Umbilical cord (tissue), 2 donors: ENCODE measurements around the gene TNS1. TPM values are rescaled to one million over a fixed set of nuclear protein-coding genes. Genes with fewer than 3 reads are reported as not detected.
A peak's percentile ranks its signal among the peaks of the same experiment; 100 is the strongest.

Source experiments
- DNase-seq: peaks from one replicate; pipeline ENCODE4 v3.0.0-alpha.2; 2015; ENCODE audit warnings: low spot score
- total RNA-seq: library from RNA; depleted of rRNA; stranded (reverse); fragments of >200 nt; gene quantifications from one replicate; pipeline ENCODE4 v1.2.3, GENCODE V29; 2014; ENCODE audit warnings: low replicate concordance; ENCODE audit not compliant: insufficient read depth

TNS1 gene
- total RNA-seq, 1 donor from 2014 or later = 255 TPM

GRCh38 chr2:218015586-218016521 is 13.1 kb upstream of the TNS1 start:
- DNase-seq = no peak

DNA sequence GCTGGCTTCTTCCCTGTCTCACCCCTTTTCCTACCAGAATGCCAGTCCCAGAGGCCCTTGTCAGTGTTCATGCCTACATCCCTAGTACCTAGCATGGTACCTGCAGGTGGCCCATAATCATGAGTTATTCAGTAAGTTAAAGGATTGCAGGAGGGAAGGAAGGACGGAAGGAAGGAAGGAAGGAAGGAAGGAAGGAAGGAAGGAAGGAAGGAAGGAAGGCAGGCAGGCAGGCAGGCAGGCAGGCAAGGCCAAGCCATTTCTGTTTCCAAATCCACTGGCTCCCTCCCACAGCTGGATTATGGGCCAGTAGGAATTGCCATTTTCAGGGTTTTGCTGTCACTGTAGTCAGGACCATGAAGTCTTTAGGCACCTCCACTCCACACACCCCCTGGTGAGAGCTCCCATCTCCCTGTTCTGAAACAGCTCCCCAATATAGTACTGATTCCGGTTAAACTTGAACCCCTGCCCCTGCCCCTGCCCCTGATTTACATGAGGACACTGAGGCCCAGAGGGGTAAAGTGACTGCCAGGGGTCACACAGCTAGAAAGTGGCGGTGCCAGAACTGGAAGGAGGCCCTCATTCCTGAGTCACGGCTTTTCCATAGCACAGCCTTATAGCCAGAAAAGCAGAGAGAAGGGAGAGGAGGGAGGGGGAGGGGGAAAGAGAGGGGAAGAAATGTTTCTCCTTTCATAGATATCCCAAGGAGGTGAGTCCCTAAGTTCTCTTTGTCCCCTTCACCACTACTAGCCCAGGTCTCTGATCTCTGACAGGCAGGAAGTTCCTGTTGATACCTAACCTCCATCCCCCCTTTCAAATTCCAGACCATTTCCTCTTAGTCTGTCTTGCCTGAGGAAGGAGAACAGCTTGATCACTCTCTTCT is 12.2 kb upstream of the TNS1 start:
- DNase-seq = no peak

- no peak for DNase-seq
Measured at GRCh38 chr2:218013289-218013688, 10.5 kb upstream of the TNS1 start.

- no peak for DNase-seq
Measured at GRCh38 chr2:218012284-218012683, 9.5 kb upstream of the TNS1 start.

GRCh38 chr2:218011653-218012040 is 8.9 kb upstream of the TNS1 start:
- DNase-seq = no peak

GRCh38 chr2:218010984-218011652 is 8.3 kb upstream of the TNS1 start:
- peak; percentile 57 for DNase-seq

DNA sequence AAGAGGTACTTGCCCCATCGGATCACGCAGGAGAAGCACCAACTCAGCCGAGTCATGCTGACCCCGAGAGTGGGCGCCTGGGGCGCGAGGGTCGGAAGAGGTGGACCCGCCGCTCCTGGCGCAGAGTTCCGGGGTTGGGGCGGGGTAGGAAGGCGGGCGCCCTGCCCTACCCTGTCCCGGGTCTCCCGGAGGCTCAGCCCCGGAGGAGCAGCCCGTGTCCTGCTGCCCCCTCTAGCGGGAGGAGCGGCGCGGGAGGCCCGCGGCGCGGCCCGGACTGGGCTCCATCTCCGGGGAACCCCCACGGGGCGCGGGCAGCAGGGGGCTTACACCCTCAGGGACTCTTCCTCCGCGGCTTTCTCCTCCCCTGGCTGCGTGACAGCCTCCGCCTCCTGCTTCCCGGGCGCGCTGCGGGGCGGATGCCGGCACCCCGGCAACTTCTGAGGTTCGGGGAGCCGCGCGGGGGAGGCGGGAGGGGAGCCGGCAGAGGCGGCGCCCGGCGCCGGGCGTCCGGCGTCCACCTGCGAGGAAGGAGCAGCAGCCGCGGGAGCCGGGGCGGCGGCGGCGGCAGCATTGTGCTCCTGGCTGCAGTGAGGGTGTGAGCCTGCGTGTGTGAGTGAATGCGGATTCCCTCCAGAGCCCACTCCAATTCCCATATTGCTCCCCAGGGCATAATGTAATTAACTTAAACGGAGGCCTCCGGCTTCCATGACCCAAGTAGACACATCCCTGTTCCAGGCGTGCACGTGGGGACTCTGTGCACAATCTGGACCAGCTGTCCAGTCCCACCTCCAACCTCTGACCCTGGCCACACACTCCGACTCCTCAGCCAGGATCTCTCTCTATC is 7.6 kb upstream of the TNS1 start:
- peak; percentile 54 for DNase-seq

GRCh38 chr2:218009765-218010139 is 7.0 kb upstream of the TNS1 start:
- DNase-seq = no peak

GRCh38 chr2:218009231-218009630 is 6.4 kb upstream of the TNS1 start:
- DNase-seq = no peak

DNA sequence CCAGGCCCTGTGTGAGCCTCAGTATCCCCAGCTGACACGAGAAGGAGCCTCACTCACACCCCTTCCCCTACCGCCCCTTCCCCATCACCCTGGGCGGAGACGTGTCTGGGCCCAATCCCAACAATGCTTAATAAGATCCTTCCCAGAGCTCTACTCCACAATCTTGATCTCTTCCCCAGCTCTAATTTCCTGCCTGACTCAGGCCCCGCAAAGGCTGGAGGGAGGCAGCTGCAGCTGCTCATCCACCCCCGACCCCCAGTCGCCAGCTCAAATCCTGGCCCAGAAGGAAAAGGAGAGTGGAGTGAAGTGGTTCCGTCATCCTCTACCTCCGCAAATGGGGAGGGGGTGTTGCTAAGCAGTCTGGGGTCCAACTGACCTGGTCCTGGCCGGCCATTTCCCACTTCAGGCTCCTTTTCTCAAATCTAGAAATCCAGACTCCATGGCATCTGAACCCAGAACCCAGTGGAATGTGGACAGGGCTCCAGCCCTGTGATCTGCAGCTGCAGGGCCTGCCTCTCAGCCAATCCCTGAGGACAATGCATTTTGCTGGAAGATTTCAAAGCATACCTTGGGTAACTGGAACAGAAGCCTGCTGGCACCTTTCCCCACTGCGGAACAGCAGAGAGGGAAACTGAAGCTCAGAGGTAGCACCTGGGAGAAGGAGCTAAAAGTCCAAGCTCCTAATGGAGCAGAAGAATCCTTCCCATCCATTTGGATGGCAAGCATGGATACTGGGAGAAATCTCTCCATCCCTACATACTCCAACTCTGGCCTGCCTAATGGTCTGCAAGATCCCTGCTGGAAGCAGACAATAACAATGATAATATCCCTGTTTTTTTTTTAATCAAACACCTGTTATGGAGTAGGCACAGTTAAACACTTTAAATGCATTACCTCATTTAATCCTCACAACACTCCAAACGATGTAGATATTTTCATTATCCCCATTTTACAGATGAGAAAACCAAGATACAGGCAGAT is 5.6 kb upstream of the TNS1 start:
- DNase-seq = peak; percentile 82

DNA sequence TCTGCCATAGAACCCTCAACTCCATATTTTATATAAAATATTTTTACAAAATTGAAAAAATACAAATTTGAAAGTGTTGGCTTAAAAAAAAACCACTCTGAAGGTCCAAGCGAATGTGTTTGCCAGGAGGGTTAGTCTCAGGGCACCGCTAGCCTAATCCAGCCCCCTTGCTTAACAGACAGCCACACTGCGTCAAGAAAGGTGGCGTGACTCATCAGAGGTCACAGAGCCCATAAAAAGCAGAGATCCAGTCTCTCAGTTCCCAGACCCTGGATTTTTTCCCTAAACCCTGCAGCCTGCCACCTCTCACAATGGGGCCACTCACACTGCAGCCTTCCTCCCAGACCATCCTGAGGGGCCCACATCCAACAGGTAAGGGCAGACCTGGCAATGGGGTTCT is 3.9 kb upstream of the TNS1 start:
- DNase-seq = no peak

DNA sequence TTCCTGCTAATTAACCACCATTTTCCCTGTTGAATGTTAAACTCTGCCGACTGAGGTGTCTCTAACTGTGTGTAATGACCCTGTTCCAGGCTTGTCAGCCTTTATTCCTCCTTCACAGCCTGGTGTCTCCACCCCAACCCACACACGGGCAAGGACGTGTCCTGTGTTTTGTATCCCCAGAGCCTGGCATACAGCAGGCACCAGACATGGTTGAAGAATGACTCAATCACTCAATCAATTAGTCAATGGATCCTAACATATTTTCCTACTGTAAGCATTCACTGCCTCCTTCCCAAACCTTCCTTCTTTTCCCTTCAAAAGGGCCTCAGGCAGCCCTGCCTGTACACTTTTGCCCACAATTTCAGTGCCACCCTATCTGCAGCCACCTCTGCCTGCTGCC is 2.7 kb upstream of the TNS1 start:
- no peak for DNase-seq

DNA sequence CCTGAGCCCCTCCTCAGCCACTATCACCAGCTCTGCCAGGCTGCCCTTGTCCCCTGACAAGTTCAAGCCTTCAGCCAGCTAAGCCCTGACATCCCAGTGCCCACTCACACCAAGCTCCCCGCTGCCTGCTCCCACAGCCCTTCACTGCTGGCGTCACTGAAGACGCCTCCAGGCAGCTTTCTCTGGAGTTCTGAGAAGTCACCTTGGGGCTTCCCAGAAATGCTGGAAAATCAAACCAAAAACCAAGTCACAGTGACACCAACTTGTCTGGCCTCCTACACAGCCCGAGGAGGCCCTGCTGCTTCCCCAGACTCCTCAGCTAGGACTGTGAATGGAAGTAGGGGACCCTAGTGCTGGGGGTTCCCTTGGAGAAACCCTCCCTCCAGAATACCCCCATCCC is 2.2 kb upstream of the TNS1 start:
- no peak for DNase-seq

GRCh38 chr2:218003981-218004419 is 1.2 kb upstream of the TNS1 start:
- DNase-seq = peak; percentile 91

DNA sequence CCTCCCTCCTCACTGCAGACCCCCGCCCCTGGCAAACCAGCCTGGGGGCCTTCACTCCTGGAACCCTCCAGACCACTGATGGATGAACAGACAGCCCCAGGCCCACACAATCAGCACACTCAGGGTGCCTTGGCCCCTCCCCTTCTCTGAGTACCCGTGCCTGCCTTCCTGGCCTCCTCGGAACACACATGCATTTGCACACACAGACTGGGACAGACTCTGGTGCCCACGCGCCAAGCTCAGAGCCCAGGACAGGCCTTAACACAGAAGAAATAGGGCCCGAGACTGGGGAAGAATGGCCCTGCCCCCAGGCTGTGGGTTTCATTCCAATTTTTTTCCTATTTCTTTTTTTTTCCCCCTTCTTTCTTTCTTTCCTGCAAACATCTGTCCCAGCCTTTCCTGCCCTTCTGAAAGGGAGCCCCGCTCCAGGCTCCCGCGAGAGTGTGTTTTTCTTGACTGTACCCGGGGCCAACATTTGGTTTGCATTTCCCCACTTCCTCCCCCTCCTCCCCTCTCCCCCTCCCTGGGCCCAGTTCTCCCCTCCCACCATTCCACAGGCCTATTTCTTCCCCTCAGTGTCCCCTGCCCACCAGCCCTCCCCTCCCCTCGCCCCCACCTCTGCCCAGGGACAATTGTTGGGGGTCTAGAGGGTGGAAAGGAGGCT is 618 bp upstream of the TNS1 start:
- DNase-seq = peak; percentile 61

DNA sequence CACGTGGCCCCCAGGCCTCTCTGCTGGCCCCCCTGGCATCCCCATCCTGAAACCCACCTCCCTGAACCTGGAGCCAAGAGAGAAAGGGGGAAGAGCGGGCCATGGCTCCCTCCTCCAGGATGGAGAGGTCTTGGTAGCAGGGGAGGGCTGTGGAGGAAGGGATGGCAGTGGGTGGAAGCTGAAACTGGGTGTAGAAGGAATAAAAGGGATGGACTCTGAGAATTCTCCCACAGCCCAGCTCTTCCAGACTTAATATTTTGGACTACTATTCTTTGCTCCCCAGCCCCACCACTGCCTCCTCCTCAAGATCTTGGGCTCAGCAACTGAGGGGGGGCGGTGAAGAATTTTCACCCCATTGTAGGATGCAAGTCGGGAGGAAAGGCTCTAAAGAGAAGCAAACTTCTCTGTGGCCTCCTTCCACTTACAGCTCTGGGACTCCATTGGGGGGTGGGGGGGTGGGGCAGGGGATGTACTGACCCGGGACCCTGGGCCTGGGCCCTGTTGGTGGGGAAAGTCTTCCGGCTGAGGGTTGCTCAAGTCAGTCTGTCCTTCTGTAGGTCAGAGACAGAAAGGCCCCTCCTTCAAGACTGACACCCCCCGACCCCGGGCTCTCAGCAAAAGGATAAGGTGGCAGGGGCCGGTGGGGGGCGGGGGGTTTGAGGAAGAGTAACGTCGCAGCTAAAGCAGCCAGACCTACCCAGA is 501 bp downstream of the TNS1 start:
- no peak for DNase-seq

DNA sequence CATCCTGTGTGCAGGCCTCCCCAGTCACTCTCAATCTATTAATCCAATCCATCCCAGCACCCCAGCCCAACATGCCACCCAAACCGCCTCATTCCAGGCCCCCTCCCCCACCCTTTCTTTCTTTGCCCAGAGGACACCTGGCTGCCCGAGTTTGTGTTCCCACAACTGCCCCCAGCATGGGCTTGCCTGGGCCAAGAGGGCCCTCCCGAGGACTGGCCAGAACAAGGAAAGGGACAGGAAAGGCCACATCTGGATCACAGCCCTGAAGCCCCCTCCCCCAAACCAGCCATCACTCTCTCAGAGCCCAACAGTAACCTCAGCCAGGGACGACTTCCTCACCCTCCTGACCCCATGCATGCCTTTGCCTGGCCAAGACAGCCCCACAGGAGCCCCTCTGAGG is 1.2 kb downstream of the TNS1 start:
- DNase-seq = no peak

GRCh38 chr2:218000136-218000535 is 2.7 kb downstream of the TNS1 start:
- no peak for DNase-seq

GRCh38 chr2:217999595-217999959 is 3.2 kb downstream of the TNS1 start:
- no peak for DNase-seq
